ENCODE results near the gene FAM83E. TPM values are rescaled to one million over a fixed set of nuclear protein-coding genes. Genes with fewer than 3 reads are reported as not detected.
"Not testable (repeated sequence)": the region's sequence is repeated elsewhere in the genome, so short reads cannot be mapped to it uniquely, and the experiment has no call there.

Gene FAM83E
- total RNA-seq, 1 donor from 2014 or later: 7.3 TPM

DNA sequence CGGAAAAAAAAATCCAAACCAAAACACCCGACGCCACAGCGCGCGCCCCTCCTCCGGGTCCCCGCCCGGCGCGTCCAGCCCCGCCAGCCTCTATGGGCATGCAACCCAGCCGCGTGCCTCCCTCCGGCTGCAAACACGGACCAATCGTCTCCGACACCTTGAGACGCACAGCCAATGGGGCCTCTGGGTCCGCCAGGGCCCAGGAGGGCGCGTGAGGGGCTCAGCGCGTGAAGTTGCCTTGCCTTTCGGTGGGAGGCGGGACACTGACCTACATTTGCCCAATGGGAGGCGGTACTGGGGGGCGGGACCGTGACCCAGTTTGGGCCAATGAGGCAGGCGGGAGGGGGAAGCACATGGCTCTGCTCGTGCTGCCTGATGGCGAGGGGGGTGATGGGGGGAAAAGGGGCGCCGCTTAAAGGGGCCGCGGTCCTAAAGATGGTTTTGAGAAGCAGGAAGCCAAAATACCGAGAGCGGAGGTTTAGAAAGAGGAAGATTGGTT is 22.6 kb upstream of the FAM83E start:
- intact Hi-C loops (cut with micrococcal nuclease): loop anchor here (1.0 to 10.0 kb wide), 7 partner anchors 18 to 1003 kb away; partner anchors contain the start of genes C19orf73, CYTH2, GYS1 and LIN7B
- Mint-ChIP-seq H3K4me1 (ENCODE audit: low read depth) (peaks cover 29% of the 10 kb centered on the region), H3K9me3 (no peaks in the 10 kb centered on the region)

DNA sequence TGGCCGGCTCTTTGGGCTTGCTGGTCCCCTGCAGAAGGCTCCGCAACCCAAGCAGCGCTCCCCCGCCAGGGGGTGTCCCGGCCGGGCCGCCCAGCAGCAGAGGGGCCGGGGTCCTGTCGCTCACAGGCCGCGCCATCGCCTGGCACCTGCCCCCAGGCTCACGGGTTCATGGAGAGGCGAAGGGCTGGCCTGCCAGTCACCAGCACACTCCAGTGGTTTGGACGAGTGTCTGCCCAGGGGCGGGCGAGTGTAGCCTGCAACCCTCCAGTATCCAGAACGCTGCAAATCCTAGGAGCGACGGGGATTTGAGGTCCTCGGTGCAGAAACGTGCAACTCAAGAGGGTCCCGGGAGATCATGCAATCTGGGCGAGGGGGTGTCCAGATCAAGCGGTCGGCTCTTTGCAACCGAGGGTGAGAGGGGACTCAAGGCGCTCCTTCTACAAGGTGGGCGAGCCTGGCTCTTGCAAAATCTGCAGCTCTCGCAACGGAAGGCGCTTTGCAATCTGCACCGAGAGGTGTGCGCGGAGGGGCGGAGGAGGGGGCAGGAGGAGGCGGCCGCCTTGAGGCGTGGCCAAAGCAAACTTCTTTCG is 22.1 kb upstream of the FAM83E start, which contains the start of gene DBP:
Gene DBP, minus strand, starts transcription at position 521 of the 590 bp plus-strand sequence. Its CDS starts 385 bp downstream, at position 136.
- intact Hi-C loops (cut with micrococcal nuclease): loop anchor here (1.0 to 10.0 kb wide), 7 partner anchors 18 to 1004 kb away; partner anchors contain the start of genes C19orf73, CYTH2, GYS1 and LIN7B
- H3K4me3 Mint-ChIP-seq: peak within 1 kb of the TSS; percentile 97
- peak within 1 kb of the TSS; percentile 100 for H3K27ac Mint-ChIP-seq
- H3K36me3 Mint-ChIP-seq (ENCODE audit: low read depth): peaks cover 3% of the 10 kb centered on the region
- DNase-seq (ENCODE audit: low spot score): no peak
- no peaks in the 10 kb centered on the region for H3K9me3 Mint-ChIP-seq
- peaks cover 4% of the 10 kb centered on the region for H3K27me3 Mint-ChIP-seq (ENCODE audit: insufficient read depth)
- peaks cover 29% of the 10 kb centered on the region for H3K4me1 Mint-ChIP-seq (ENCODE audit: low read depth)

More for the DNA sequence above, 22.6 kb upstream of the FAM83E start:
- peaks cover 5% of the 10 kb centered on the region for H3K27me3 Mint-ChIP-seq (ENCODE audit: insufficient read depth)
- peak overlapping the region; percentile 100 for H3K27ac Mint-ChIP-seq
- DNase-seq (ENCODE audit: low spot score): peak; percentile 98
- H3K36me3 Mint-ChIP-seq (ENCODE audit: low read depth): peaks cover 1% of the 10 kb centered on the region
- peak overlapping the region; percentile 89 for H3K4me3 Mint-ChIP-seq

- Mint-ChIP-seq H3K27me3 (ENCODE audit: insufficient read depth) (peaks cover under 1% of the 10 kb centered on the region), H3K36me3 (ENCODE audit: low read depth) (peaks cover 3% of the 10 kb centered on the region), H3K9me3 (no peaks in the 10 kb centered on the region), H3K4me3 (peak overlapping the region; percentile 97), H3K4me1 (ENCODE audit: low read depth) (peaks cover 29% of the 10 kb centered on the region), H3K27ac (peak overlapping the region; percentile 95)
- intact Hi-C loops (cut with micrococcal nuclease): loop anchor here (2.0 to 10.0 kb wide), 5 partner anchors 271 to 1005 kb away; partner anchors contain the start of genes C19orf73, GYS1, LIN7B and PPFIA3
- no peak for DNase-seq (ENCODE audit: low spot score)
These were observed 21.3 kb upstream of the FAM83E start for GRCh38 chr19:48635966-48636858.

- Mint-ChIP-seq H3K36me3 (ENCODE audit: low read depth) (peaks cover 3% of the 10 kb centered on the region), H3K9me3 (no peaks in the 10 kb centered on the region), H3K4me1 (ENCODE audit: low read depth) (peaks cover 29% of the 10 kb centered on the region), H3K27ac (peak overlapping the region; percentile 81), H3K4me3 (peak overlapping the region; percentile 97), H3K27me3 (ENCODE audit: insufficient read depth) (no peaks in the 10 kb centered on the region)
- peak; percentile 72 for DNase-seq (ENCODE audit: low spot score)
- intact Hi-C loops (cut with micrococcal nuclease): loop anchor here (5.0 to 10.0 kb wide), 2 partner anchors 313 to 479 kb away; partner anchors contain the start of genes C19orf73, LIN7B and PPFIA3
These were observed 20.5 kb upstream of the FAM83E start for GRCh38 chr19:48635263-48635965.

DNA sequence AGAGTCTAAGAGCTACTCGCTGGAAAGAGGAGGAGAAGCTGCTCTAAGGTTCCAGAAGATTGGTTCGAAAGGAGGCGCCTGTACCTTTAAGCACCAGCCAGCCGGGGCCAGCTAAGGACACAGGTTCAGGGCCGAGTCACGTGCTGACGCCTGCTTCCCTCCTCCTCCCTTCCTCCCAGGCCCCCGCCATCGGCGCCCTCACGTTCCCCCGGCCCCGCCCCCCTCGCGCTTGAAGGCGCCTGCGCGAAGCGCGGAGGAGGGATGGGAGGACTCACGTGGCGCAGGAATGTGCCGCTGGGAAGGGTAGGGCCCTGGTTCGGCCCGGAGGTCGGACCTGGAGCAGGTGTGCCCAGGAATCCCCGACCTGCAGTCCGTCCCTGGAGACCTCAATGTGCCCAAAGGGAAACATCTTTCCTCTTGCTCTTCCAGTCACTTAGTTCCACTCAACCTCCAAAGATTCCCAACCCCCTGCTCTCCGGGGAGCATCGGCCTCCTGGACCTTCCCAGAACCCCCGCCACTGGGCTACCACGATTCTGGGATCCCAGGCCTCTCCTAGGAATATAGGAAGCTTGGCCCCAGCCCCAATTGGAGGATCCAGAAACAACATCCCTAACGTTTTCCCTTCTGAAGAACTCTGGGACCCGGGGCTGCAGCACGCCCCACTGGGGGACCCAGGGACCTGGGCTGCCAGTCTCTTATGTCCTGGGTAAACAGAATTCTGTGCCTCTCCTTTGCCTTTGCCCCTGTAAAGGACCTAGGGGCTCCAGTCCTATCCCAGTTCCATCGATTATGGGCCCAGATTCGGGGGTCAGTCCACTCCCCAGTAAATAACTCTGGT is 19.8 kb upstream of the FAM83E start:
- Mint-ChIP-seq H3K9me3 (no peaks in the 10 kb centered on the region), H3K36me3 (ENCODE audit: low read depth) (peaks cover 6% of the 10 kb centered on the region), H3K4me3 (peak overlapping the region; percentile 79), H3K27ac (peak overlapping the region; percentile 81), H3K4me1 (ENCODE audit: low read depth) (peaks cover 29% of the 10 kb centered on the region), H3K27me3 (ENCODE audit: insufficient read depth) (no peaks in the 10 kb centered on the region)
- peak; percentile 87 for DNase-seq (ENCODE audit: low spot score)
- intact Hi-C loops (cut with micrococcal nuclease): loop anchor here (1.0 to 10.0 kb wide), 3 partner anchors 10 to 480 kb away; partner anchors contain the start of genes C19orf73, LIN7B and PPFIA3

DNA sequence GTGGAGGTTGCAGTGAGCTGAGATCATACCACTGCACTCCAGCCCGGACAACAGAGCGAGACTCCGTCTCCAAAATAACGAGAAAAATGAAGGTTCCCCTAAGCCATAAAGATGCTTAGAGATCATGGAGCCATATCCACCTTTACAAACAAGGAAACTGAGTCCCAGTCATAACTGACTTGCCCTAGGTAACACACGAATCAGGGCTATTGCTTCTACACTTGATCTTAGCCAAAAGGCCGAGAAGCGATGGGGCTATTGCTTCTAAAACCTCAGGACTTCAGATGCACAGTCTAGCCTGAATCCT is 19.1 kb upstream of the FAM83E start:
- H3K36me3 Mint-ChIP-seq (ENCODE audit: low read depth): peaks cover 7% of the 10 kb centered on the region
- intact Hi-C loops (cut with micrococcal nuclease): loop anchor here (1.0 to 10.0 kb wide), 2 partner anchors 10 to 481 kb away; partner anchors contain the start of genes C19orf73, LIN7B and PPFIA3
- H3K27ac Mint-ChIP-seq: peak overlapping the region; percentile 70
- H3K4me3 Mint-ChIP-seq: peak overlapping the region; percentile 79
- H3K4me1 Mint-ChIP-seq (ENCODE audit: low read depth): peaks cover 27% of the 10 kb centered on the region
- H3K9me3 Mint-ChIP-seq: no peaks in the 10 kb centered on the region
- H3K27me3 Mint-ChIP-seq (ENCODE audit: insufficient read depth): no peaks in the 10 kb centered on the region
- DNase-seq (ENCODE audit: low spot score): no peak

DNA sequence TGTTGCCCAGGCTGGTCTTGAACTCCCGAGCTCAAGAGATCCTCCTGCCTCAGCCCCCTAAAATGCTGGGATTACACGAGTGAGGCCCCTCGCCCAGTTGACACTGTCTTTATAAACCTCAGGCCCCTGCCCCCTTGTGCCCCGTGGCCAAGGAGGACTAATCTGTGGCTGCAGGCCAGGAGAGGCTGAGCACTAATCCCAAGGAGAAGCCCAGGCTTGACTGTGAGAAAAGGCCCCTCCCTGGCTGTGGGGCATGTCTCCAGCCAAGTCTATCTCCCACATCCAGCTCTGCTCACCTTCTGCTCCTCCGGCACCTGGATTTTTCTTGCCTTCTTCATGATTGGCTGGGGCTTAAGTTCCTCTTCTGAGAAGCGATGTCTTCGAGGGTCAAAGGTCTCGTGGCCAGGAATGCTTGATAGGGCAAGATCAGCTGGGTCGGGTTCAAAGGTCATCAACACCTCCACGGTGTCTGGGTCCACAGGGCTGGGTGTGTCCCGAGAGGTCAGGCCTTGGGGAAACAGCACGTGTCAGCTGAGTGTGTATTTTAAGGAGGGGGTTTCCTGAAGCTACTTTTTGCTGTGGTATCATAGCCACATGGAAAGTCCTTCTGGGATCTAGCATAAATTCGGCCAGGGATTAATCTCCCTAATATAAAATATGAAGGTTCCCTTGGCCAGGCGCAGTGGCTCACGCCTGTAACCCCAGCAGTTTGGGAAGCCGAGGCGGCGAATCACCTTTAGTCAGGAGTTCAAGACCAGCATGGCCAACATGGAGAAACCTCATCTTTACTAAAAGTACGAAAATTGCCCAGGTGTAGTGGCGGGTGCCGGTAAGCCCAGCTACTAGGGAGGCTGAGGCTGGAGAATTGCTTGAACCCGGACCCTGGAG is 18.5 kb upstream of the FAM83E start:
- H3K4me3 Mint-ChIP-seq: peak overlapping the region; percentile 79
- H3K27ac Mint-ChIP-seq: no peak overlapping the region
- H3K27me3 Mint-ChIP-seq (ENCODE audit: insufficient read depth): no peaks in the 10 kb centered on the region
- H3K9me3 Mint-ChIP-seq: no peaks in the 10 kb centered on the region
- H3K36me3 Mint-ChIP-seq (ENCODE audit: low read depth): peaks cover 7% of the 10 kb centered on the region
- no peak for DNase-seq (ENCODE audit: low spot score)
- H3K4me1 Mint-ChIP-seq (ENCODE audit: low read depth): peaks cover 21% of the 10 kb centered on the region
- intact Hi-C loops (cut with micrococcal nuclease): loop anchor here (1.0 to 10.0 kb wide), 2 partner anchors 9 to 481 kb away; partner anchors contain the start of genes C19orf73, LIN7B and PPFIA3

DNA sequence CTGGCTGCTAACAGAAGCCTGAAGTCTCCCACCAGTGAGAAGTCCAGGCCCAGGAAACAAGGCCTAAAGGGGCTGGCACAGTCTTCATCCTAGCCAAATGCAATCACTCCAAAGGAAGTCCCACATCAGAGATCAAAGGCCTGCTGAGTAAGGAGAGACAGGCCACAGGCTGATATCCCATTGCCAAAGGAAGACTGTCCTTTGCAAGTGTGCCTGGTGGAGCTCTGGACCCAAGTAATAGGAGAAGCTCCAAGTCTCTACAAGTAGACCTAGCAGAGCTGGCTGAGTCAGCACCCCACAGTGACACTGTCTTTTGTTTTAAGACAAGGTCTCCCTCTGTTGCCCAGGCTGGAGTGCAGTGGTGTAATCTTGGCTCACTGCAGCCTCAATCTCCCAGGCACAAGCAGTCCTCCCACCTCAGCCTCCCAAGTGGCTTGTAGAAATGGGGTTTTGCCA is 17.8 kb upstream of the FAM83E start:
- no peaks in the 10 kb centered on the region for H3K9me3 Mint-ChIP-seq
- H3K27ac Mint-ChIP-seq: peak overlapping the region; percentile 40
- H3K36me3 Mint-ChIP-seq (ENCODE audit: low read depth): peaks cover 7% of the 10 kb centered on the region
- intact Hi-C loops (cut with micrococcal nuclease): loop anchor here (10.0 kb wide), 1 partner anchor 482 kb away; the partner anchor contains the start of genes C19orf73, LIN7B and PPFIA3
- H3K27me3 Mint-ChIP-seq (ENCODE audit: insufficient read depth): no peaks in the 10 kb centered on the region
- no peak overlapping the region for H3K4me3 Mint-ChIP-seq
- H3K4me1 Mint-ChIP-seq (ENCODE audit: low read depth): peaks cover 14% of the 10 kb centered on the region
- DNase-seq (ENCODE audit: low spot score): no peak

DNA sequence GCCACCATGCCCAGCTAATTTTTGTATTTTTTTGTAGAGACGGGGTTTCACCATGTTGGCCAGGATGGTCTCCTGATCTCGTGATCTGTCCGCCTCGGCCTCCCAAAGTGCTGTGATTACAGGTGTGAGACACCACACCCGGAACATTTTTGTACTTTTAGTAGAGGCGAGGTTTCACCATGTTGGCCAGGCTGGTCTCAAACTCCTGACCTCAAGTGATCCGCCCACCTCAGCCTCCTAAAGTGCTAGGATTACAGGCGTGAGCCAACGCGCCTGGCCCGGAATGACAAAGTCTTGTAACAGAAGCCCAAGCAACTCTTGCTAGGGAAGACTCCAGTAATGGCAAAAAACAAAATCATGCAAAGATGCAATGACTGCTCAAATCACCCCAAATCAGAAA is 17.4 kb upstream of the FAM83E start:
- not testable (repeated sequence) for DNase-seq (ENCODE audit: low spot score); H3K9me3 Mint-ChIP-seq; H3K27me3 Mint-ChIP-seq (ENCODE audit: insufficient read depth); H3K4me3 Mint-ChIP-seq; H3K36me3 Mint-ChIP-seq (ENCODE audit: low read depth)
- intact Hi-C loops (cut with micrococcal nuclease): loop anchor here (10.0 kb wide), 1 partner anchor 483 kb away; the partner anchor contains the start of genes C19orf73, LIN7B and PPFIA3
- Mint-ChIP-seq H3K27ac (peak overlapping the region; percentile 40), H3K4me1 (ENCODE audit: low read depth) (peaks cover 12% of the 10 kb centered on the region)

DNA sequence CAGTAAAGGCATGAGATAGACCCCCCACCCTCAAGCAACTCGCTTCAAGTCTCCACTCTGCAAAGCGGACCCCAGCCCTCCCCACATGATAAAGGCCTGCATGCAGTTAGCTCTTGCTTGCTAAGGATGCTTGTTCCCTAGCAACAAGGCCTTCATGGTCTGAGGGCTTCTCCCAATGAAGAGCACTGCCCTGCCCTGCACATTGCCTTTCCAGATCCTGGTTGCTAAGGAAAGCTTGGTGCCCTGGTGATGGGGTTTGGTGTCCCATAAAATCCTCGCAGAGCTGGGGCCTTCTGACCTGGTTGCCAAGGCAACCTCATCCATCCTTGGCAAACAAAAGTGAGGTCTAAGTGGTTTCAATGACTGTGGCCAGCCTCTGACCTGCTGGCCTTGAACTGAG is 16.3 kb upstream of the FAM83E start:
- no peak for DNase-seq (ENCODE audit: low spot score)
- Mint-ChIP-seq H3K4me1 (ENCODE audit: low read depth) (peaks cover 16% of the 10 kb centered on the region), H3K4me3 (no peak overlapping the region), H3K27ac (no peak overlapping the region), H3K9me3 (no peaks in the 10 kb centered on the region), H3K27me3 (ENCODE audit: insufficient read depth) (no peaks in the 10 kb centered on the region), H3K36me3 (ENCODE audit: low read depth) (peaks cover 9% of the 10 kb centered on the region)
- intact Hi-C loops (cut with micrococcal nuclease): loop anchor here (10.0 kb wide), 1 partner anchor 484 kb away; the partner anchor contains the start of genes C19orf73, LIN7B and PPFIA3
